ENCODE data around the gene ETV3L. TPM values are rescaled to one million over a fixed set of nuclear protein-coding genes. Genes with fewer than 3 reads are reported as not detected.

ETV3L gene
- total RNA-seq, 1 donor, result not detected

GRCh38 chr1:157116737-157117103, 17.1 kb upstream of the ETV3L start:
- no peak for DNase-seq (ENCODE audit: low read depth)
- no peak overlapping the region for H3K4me3 ChIP-seq (ENCODE audit: low read depth, low read length)
- TF ChIP-seq CTCF (IDR thresholded peaks at IDR 0.05; ENCODE audit: insufficient read depth, low read depth, low read length), result no peak

- no peak for DNase-seq (ENCODE audit: low read depth)
- no peak for TF ChIP-seq CTCF (IDR thresholded peaks at IDR 0.05; ENCODE audit: insufficient read depth, low read depth, low read length)
These were observed 16.5 kb upstream of the ETV3L start for GRCh38 chr1:157115851-157116736.

GRCh38 chr1:157115429-157115838, 15.8 kb upstream of the ETV3L start:
- H3K4me3 ChIP-seq (ENCODE audit: low read depth, low read length), result no peak overlapping the region
- no peak for DNase-seq (ENCODE audit: low read depth)
- TF ChIP-seq CTCF (IDR thresholded peaks at IDR 0.05; ENCODE audit: insufficient read depth, low read depth, low read length), result no peak

More at GRCh38 chr1:157115851-157116736, 16.5 kb upstream of the ETV3L start:
- H3K4me3 ChIP-seq (ENCODE audit: low read depth, low read length), result no peak overlapping the region

GRCh38 chr1:157114183-157115121, 14.8 kb upstream of the ETV3L start:
- no peak for TF ChIP-seq CTCF (IDR thresholded peaks at IDR 0.05; ENCODE audit: insufficient read depth, low read depth, low read length)
- no peak for DNase-seq (ENCODE audit: low read depth)
- H3K4me3 ChIP-seq (ENCODE audit: low read depth, low read length), result no peak overlapping the region

- H3K4me3 ChIP-seq (ENCODE audit: low read depth, low read length), result no peak overlapping the region
- no peak for TF ChIP-seq CTCF (IDR thresholded peaks at IDR 0.05; ENCODE audit: insufficient read depth, low read depth, low read length)
- no peak for DNase-seq (ENCODE audit: low read depth)
These were observed 14.0 kb upstream of the ETV3L start for GRCh38 chr1:157113631-157114030.

- no peak for DNase-seq (ENCODE audit: low read depth)
- no peak overlapping the region for H3K4me3 ChIP-seq (ENCODE audit: low read depth, low read length)
- no peak for TF ChIP-seq CTCF (IDR thresholded peaks at IDR 0.05; ENCODE audit: insufficient read depth, low read depth, low read length)
These were observed 13.5 kb upstream of the ETV3L start for GRCh38 chr1:157113106-157113505.

Measured in fibroblast of villous mesenchyme (primary cell).